PC-9 (cell line): Measurements from ENCODE around the gene SLC26A3.

Experiments
- CTCF ChIP-seq: fragments of 200-600 bp; sonication (generic); conservative IDR thresholded peaks from 2 replicates; pipeline ENCODE4 v1.6.1; 2017; ENCODE audit warnings: mixed run types, antibody characterized with exemption, mild to moderate bottlenecking, moderate library complexity
- EZH2 ChIP-seq: fragments of 200-600 bp; sonication (generic); IDR thresholded peaks from 2 replicates; pipeline ENCODE4 v1.8.0; 2017; ENCODE audit warnings: antibody characterized with exemption, low read depth

GRCh38 chr7:107824858-107825257 is 21.8 kb upstream of the SLC26A3 start:
- TF ChIP-seq EZH2 = no peak
- TF ChIP-seq CTCF = no peak
